ENCODE data around the gene INSR. TPM values are rescaled to one million over a fixed set of nuclear protein-coding genes. Genes with fewer than 3 reads are reported as not detected.

INSR gene
- total and polyA plus RNA-seq, 10 of the 15 experiments (the other 5 are each of a cell fraction or from before 2014, with no cell fraction given) = 4.2 to 34.9 (median 13.6) TPM

DNA sequence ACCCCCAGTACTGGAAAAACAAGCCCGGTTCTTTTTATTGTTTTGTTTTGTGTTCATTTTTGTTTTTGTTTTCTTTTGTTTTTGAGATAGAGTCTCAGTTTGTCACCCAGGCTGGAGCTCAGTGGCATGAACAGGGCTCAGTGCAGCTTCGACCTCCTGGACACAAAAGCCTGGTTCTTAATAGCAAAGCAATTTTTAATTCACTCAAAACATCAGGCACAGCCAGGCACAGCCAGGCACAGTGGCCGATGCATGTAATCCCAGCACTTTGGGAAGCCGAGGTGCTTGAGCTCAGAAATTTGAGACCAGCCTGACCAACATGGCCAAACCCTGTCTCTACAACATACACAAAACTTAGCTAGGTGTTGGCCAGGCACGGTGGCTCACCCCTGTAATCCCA is 30.7 kb downstream of the INSR start:
- Histone ChIP-seq H3K9me3 (replicated peaks; ENCODE audit: control insufficient read depth, insufficient read depth, low read length) (peaks cover 6% of the 10 kb centered on the region; the same call in 1 of the 3 replicates), H2AFZ (ENCODE audit: control insufficient read depth, low read depth, low read length) (no peak overlapping the region), H3K4me1 (ENCODE audit: control insufficient read depth, insufficient read depth, low read length) (no peaks in the 10 kb centered on the region; the same call in 1 of the 2 replicates), H3K36me3 (ENCODE audit: control insufficient read depth in 2 of 2, insufficient read depth in 2 of 2, low read length in 1 of 2) (peaks cover 21% of the 10 kb centered on the region in 2 experiments), H3K27ac (ENCODE audit: control insufficient read depth, insufficient read depth) (no peak overlapping the region), H3K79me2 (ENCODE audit: control insufficient read depth, insufficient read depth, low read length) (peaks cover 42% of the 10 kb centered on the region), H3K27me3 (replicated peaks in 1 of 2; ENCODE audit: control insufficient read depth in 2 of 2, insufficient read depth in 2 of 2, low read length in 1 of 2) (no peaks in the 10 kb centered on the region), H4K20me1 (ENCODE audit: control insufficient read depth, insufficient read depth) (peaks cover 3% of the 10 kb centered on the region; the same call in 1 of the 2 replicates), H3K4me3 (no peak overlapping the region), H3K9ac (ENCODE audit: control insufficient read depth, insufficient read depth, low read length) (no peak overlapping the region), H3K4me2 (ENCODE audit: control insufficient read depth, insufficient read depth) (no peak overlapping the region)
- BruUV-seq (replicated peaks) = no TSS peak
- DNase-seq (ENCODE audit: low read depth, low spot score) = no peak
- SMC1A ChIA-PET (ENCODE audit: uncharacterized antibody, unreplicated experiment) = interaction anchor here (1.0 to 2.8 kb wide), 4 partner anchors 8 to 84 kb away, joined by 3 to 13 read pairs (median 6); no protein-coding TSS in a partner anchor
- CTCF ChIA-PET = interaction anchor here (0.8 to 2.4 kb wide), 4 partner anchors 10 to 59 kb away, joined by 3 to 10 read pairs (median 6); no protein-coding TSS in a partner anchor
- in situ Hi-C loops (cut with MboI) (no loop called here), intact Hi-C loops (cut with micrococcal nuclease; ENCODE audit: unreplicated experiment) (no loop called here)
- POLR2A ChIA-PET = interaction anchor here (1.3 to 1.8 kb wide), 2 partner anchors 10 to 15 kb away, joined by 3 to 6 read pairs; no protein-coding TSS in a partner anchor
- no peak for ATAC-seq
- WGBS (ENCODE audit: insufficient coverage, insufficient replicate concordance, low lambda C conversion rate, missing lambda C conversion rate) = 80% methylated on average over 5 of the region's 5 CpGs
- no peak for FAIRE-seq
- RAD21 ChIA-PET (ENCODE audit: unreplicated experiment) = interaction anchor here (0.7 to 2.1 kb wide), 3 partner anchors 21 to 593 kb away, joined by 3 to 5 read pairs (median 4); partner anchors contain the start of gene TNFSF14
- TF ChIP-seq REST (IDR thresholded peaks at IDR 0.05; ENCODE audit: low read depth, low read length) = no peak
- no peak for TF ChIP-seq BHLHE40 (IDR thresholded peaks at IDR 0.05; ENCODE audit: borderline replicate concordance in 1 of 2, low read depth in 2 of 2, low read length in 1 of 2)
- no peak for TF ChIP-seq E4F1 (IDR thresholded peaks at IDR 0.05; ENCODE audit: borderline replicate concordance, partially characterized antibody)
- TF ChIP-seq NRF1 (conservative IDR thresholded peaks at IDR 0.05; ENCODE audit: low read depth, low read length) = no peak
- TF ChIP-seq YBX1 (IDR thresholded peaks at IDR 0.05) = no peak
- TF ChIP-seq PRDM15 (CRISPR knock-in tag; IDR thresholded peaks at IDR 0.05) = no peak
- no peak for TF ChIP-seq IKZF1 (conservative IDR thresholded peaks at IDR 0.05)
- TF ChIP-seq POLR2AphosphoS5 (IDR thresholded peaks at IDR 0.05; ENCODE audit: low read length) = no peak
- no peak for TF ChIP-seq SMARCA5 (IDR thresholded peaks at IDR 0.05)
- no peak for TF ChIP-seq BRCA1 (IDR thresholded peaks at IDR 0.05; ENCODE audit: low read depth, low read length)
- no peak for TF ChIP-seq FOS (IDR thresholded peaks at IDR 0.05; ENCODE audit: borderline replicate concordance, extremely low read depth, insufficient read length)

Measured in GM12878 (cell line).